WTC11 (cell line): Measurements from ENCODE around the gene EMX2. TPM values are rescaled to one million over a fixed set of nuclear protein-coding genes. Genes with fewer than 3 reads are reported as not detected.
"Not testable (repeated sequence)": the region's sequence is repeated elsewhere in the genome, so short reads cannot be mapped to it uniquely, and the experiment has no call there.

Experiments
- ATAC-seq: fragments of 200-7000 bp; cut with Tn5 transposase; 2 replicates; pipeline ENCODE4 v1.10.0; 2021; ENCODE audit warnings: mild to moderate bottlenecking, moderate library complexity
- CTCF ChIA-PET: fragments of 300-600 bp; sonication (Branson Sonifier 250); formaldehyde crosslinking; loops from one replicate; lab custom pipeline; 2021; ENCODE audit warnings: antibody characterized with exemption; lab: Charles Lee
- POLR2A ChIA-PET: fragments of 350-600 bp; sonication (Branson Sonifier 250); formaldehyde crosslinking; loops from one replicate; lab custom pipeline; 2021; ENCODE audit warnings: antibody characterized with exemption; lab: Charles Lee
- DNase-seq: peaks from one replicate; pipeline ENCODE4 v3.0.0; 2021; ENCODE audit warnings: low spot score
- H3K27ac Mint-ChIP-seq: 2 replicates; pipeline ENCODE4 v1.8.0; 2021; ENCODE audit warnings: mixed read lengths
- H3K27me3 Mint-ChIP-seq: 2 replicates; pipeline ENCODE4 v1.8.0; 2021; ENCODE audit warnings: low read depth, mild to moderate bottlenecking, moderate library complexity, mixed read lengths
- H3K36me3 Mint-ChIP-seq: 2 replicates; pipeline ENCODE4 v1.8.0; 2021; ENCODE audit warnings: mixed read lengths
- H3K4me1 Mint-ChIP-seq: 2 replicates; pipeline ENCODE4 v1.8.0; 2022; ENCODE audit warnings: mixed read lengths
- H3K4me3 Mint-ChIP-seq: 2 replicates; pipeline ENCODE4 v1.8.0; 2021; ENCODE audit warnings: mild to moderate bottlenecking, moderate library complexity, mixed read lengths
- H3K9me3 Mint-ChIP-seq: 2 replicates; pipeline ENCODE4 v1.8.0; 2021; ENCODE audit warnings: mixed read lengths
- AR ChIP-seq: fragments of 250-450 bp; sonication (Bioruptor Pico); IDR thresholded peaks from 2 replicates; pipeline ENCODE4 v1.9.0; 2021; ENCODE audit warnings: mild to moderate bottlenecking
- ATF2 ChIP-seq: sonication (generic); formaldehyde crosslinking; IDR thresholded peaks from 2 replicates; pipeline ENCODE4 v1.8.1; 2022; ENCODE audit warnings: low read depth, missing genetic modification reagents, borderline replicate concordance
- CBFB ChIP-seq: sonication (generic); formaldehyde crosslinking; IDR thresholded peaks from 2 replicates; pipeline ENCODE4 v1.8.1; 2022; ENCODE audit warnings: mild to moderate bottlenecking, low read depth, missing genetic modification reagents
- CTCF ChIP-seq: fragments of 200-600 bp; IDR thresholded peaks from 2 replicates; pipeline ENCODE4 v1.8.0; 2022; ENCODE audit warnings: antibody characterized with exemption
- E2F4 ChIP-seq: sonication (generic); formaldehyde crosslinking; IDR thresholded peaks from 2 replicates; pipeline ENCODE4 v1.8.1; 2022; ENCODE audit warnings: low read depth, mild to moderate bottlenecking, moderate library complexity, missing genetic modification reagents, borderline replicate concordance
- E2F5 ChIP-seq: sonication (generic); formaldehyde crosslinking; IDR thresholded peaks from 2 replicates; pipeline ENCODE4 v1.8.1; 2022; ENCODE audit warnings: mild to moderate bottlenecking, moderate library complexity, missing genetic modification reagents
- ERG ChIP-seq: fragments of 250-450 bp; sonication (Bioruptor Pico); IDR thresholded peaks from 2 replicates; pipeline ENCODE4 v1.8.0; 2021; ENCODE audit warnings: mild to moderate bottlenecking
- GRHL2 ChIP-seq: fragments of 250-450 bp; sonication (Bioruptor Pico); IDR thresholded peaks from 2 replicates; pipeline ENCODE4 v1.8.0; 2022; ENCODE audit warnings: mild to moderate bottlenecking, moderate library complexity; ENCODE audit not compliant: insufficient replicate concordance, severe bottlenecking
- IRF1 ChIP-seq: sonication (generic); formaldehyde crosslinking; IDR thresholded peaks from 2 replicates; pipeline ENCODE4 v1.8.0; 2023; ENCODE audit warnings: missing genetic modification reagents
- KAT7 ChIP-seq: sonication (generic); formaldehyde crosslinking; IDR thresholded peaks from 2 replicates; pipeline ENCODE4 v1.8.1; 2023; ENCODE audit warnings: missing genetic modification reagents, mild to moderate bottlenecking, borderline replicate concordance
- MXD4 ChIP-seq: fragments of 250-450 bp; sonication (Bioruptor Pico); IDR thresholded peaks from 2 replicates; pipeline ENCODE4 v1.8.0; 2021; ENCODE audit warnings: mild to moderate bottlenecking, moderate library complexity, borderline replicate concordance
- NFYB ChIP-seq: sonication (generic); formaldehyde crosslinking; conservative IDR thresholded peaks from 2 replicates; pipeline ENCODE4 v1.8.0; 2022; ENCODE audit warnings: low read depth, missing genetic modification reagents
- PRRX2 ChIP-seq: fragments of 250-450 bp; sonication (Bioruptor Pico); IDR thresholded peaks from 2 replicates; pipeline ENCODE4 v1.8.0; 2021; ENCODE audit warnings: mild to moderate bottlenecking
- SOX15 ChIP-seq: fragments of 250-450 bp; sonication (Bioruptor Pico); IDR thresholded peaks from 2 replicates; pipeline ENCODE4 v1.9.0; 2021; ENCODE audit warnings: mild to moderate bottlenecking
- TEAD4 ChIP-seq: sonication (generic); formaldehyde crosslinking; IDR thresholded peaks from 2 replicates; pipeline ENCODE4 v1.8.0; 2022; ENCODE audit warnings: mild to moderate bottlenecking, missing genetic modification reagents
- ZBTB43 ChIP-seq: sonication (generic); formaldehyde crosslinking; IDR thresholded peaks from 2 replicates; pipeline ENCODE4 v1.8.1; 2023; ENCODE audit warnings: mild to moderate bottlenecking, missing genetic modification reagents
- ZMAT4 ChIP-seq: fragments of 250-450 bp; sonication (Bioruptor Pico); IDR thresholded peaks from 2 replicates; pipeline ENCODE4 v1.9.0; 2021; ENCODE audit warnings: mild to moderate bottlenecking
- ZSCAN18 ChIP-seq: fragments of 250-450 bp; sonication (Bioruptor Pico); IDR thresholded peaks from 2 replicates; pipeline ENCODE4 v2.1.2; 2022; ENCODE audit warnings: mild to moderate bottlenecking, moderate library complexity
- total RNA-seq: library from RNA; stranded (reverse); gene quantifications from 3 replicates; pipeline ENCODE4 v1.2.3, GENCODE V29; 2021

EMX2 gene
- total RNA-seq, 1 experiment from 2014 or later: not detected

- TF ChIP-seq E2F5 (CRISPR knock-in tag) (no peak), IRF1 (CRISPR knock-in tag) (no peak), E2F4 (CRISPR knock-in tag) (no peak)
Observed at GRCh38 chr10:117581961-117582360, 39.4 kb downstream of the EMX2 start (continued).

GRCh38 chr10:117584831-117585230, 42.3 kb downstream of the EMX2 start:
- POLR2A ChIA-PET, H3K27me3 Mint-ChIP-seq, ATAC-seq, DNase-seq, H3K27ac Mint-ChIP-seq, H3K36me3 Mint-ChIP-seq, H3K4me3 Mint-ChIP-seq, H3K4me1 Mint-ChIP-seq: not testable (repeated sequence)
- CTCF ChIA-PET: interaction anchor here (0.6 kb wide), 1 partner anchor 179 kb away, joined by 5 read pairs; no protein-coding TSS in a partner anchor
- H3K9me3 Mint-ChIP-seq: peaks cover 26% of the 10 kb centered on the region

- Mint-ChIP-seq H3K9me3 (peaks cover 26% of the 10 kb centered on the region), H3K4me3 (no peak overlapping the region), H3K27me3 (no peaks in the 10 kb centered on the region; the same call in 1 of the 2 replicates), H3K36me3 (no peaks in the 10 kb centered on the region), H3K27ac (no peak overlapping the region), H3K4me1 (no peaks in the 10 kb centered on the region)
- DNase-seq (no peak), ATAC-seq (no peak)
- ChIA-PET CTCF (no interaction called here), POLR2A (no interaction called here)
- TF ChIP-seq ERG (no peak), ZMAT4 (no peak), PRRX2 (CRISPR knock-in tag) (no peak), CBFB (no peak), KAT7 (CRISPR knock-in tag) (no peak), ZBTB43 (CRISPR knock-in tag) (no peak), MXD4 (CRISPR knock-in tag) (no peak), ZSCAN18 (CRISPR knock-in tag) (no peak), SOX15 (CRISPR knock-in tag) (no peak), AR (CRISPR knock-in tag) (no peak), NFYB (CRISPR knock-in tag) (no peak), ATF2 (CRISPR knock-in tag) (no peak), TEAD4 (CRISPR knock-in tag) (no peak), CTCF (no peak), GRHL2 (no peak)
Observed at GRCh38 chr10:117587036-117587435, 44.5 kb downstream of the EMX2 start.
